K562 (cell line): ENCODE results near the gene FCGR3B. TPM values are rescaled to one million over a fixed set of nuclear protein-coding genes. Genes with fewer than 3 reads are reported as not detected.
"Not testable (repeated sequence)": the region's sequence is repeated elsewhere in the genome, so short reads cannot be mapped to it uniquely, and the experiment has no call there.

ENCODE experiments used
- ATAC-seq: fragments of 200-7000 bp; cut with Tn5 transposase; 3 replicates; pipeline ENCODE4 v1.9.1; 2020; ENCODE audit warnings: moderate library complexity
- BruUV-seq: library from RNA; stranded (reverse); fragments of 400-500 nt; replicated peaks from 2 replicates; lab custom pipeline; 2021; lab: Mats Ljungman, UMichigan
- CTCF ChIA-PET: fragments of 300-600 bp; formaldehyde crosslinking; extraction: SDS; loops from one replicate; lab custom pipeline; 2021; ENCODE audit warnings: low intra/inter-chr PET ratio; lab: Yijun Ruan, JAX
- POLR2A ChIA-PET: fragments of 300-600, 350-650 bp; sonication (Branson Sonifier 250); formaldehyde crosslinking; extraction: SDS; loops from one replicate; lab custom pipeline; 2021; ENCODE audit warnings: antibody characterized with exemption, inconsistent platforms; lab: Yijun Ruan, JAX
- DNase-seq, 4 experiments: peaks; one replicate each; pipeline versions ENCODE4 v3.0.0 to v3.0.0-alpha.2; 2011 to 2018; ENCODE audit warnings: low spot score in 3 of 4, mixed read lengths in 3 of 4; ENCODE audit errors: extremely low read depth in 1 of 4
- FAIRE-seq: peaks from 2 replicates; lab custom pipeline; 2011; peaks lifted over from hg19 to GRCh38; lab: Jason Lieb, UNC
- H2AFZ ChIP-seq: 2 replicates; pipeline ENCODE4 v1.6.0; 2011; ENCODE audit warnings: low read depth, low read length, control low read depth, inconsistent platforms
- H3K27ac ChIP-seq: fragments of 200-600 bp; 3 replicates; pipeline ENCODE4 v1.8.0; 2011; ENCODE audit warnings: low read depth, mild to moderate bottlenecking, control low read depth, inconsistent platforms, low read length, moderate library complexity, mixed read lengths; ENCODE audit errors: extremely low read depth
- H3K27me3 ChIP-seq, 2 experiments: fragments of 300-600 bp in 1 of 2; 2 replicates in 1 of 2; 3 replicates in 1 of 2; pipeline versions ENCODE4 v1.6.0 to v1.8.0; 2011; ENCODE audit warnings: inconsistent platforms in 2 of 2, low read length in 2 of 2, mild to moderate bottlenecking in 1 of 2, mixed read lengths in 1 of 2, moderate library complexity in 1 of 2; ENCODE audit not compliant: control insufficient read depth in 2 of 2, insufficient read depth in 2 of 2
- H3K36me3 ChIP-seq: fragments of 300-600 bp; 3 replicates; pipeline ENCODE4 v1.8.0; 2011; ENCODE audit warnings: mild to moderate bottlenecking, low read length, inconsistent platforms; ENCODE audit not compliant: control insufficient read depth, insufficient read depth
- H3K4me1 ChIP-seq, 2 experiments: fragments of 200-600 bp in 1 of 2; replicated peaks in 1 of 2; 2 replicates in 1 of 2; 3 replicates in 1 of 2; pipeline versions ENCODE4 v1.5.1 to v1.8.0; 2011; ENCODE audit warnings: inconsistent platforms in 2 of 2, low read length in 2 of 2, mild to moderate bottlenecking in 1 of 2, mixed read lengths in 1 of 2, moderate library complexity in 1 of 2; ENCODE audit not compliant: control insufficient read depth in 2 of 2, insufficient read depth in 2 of 2
- H3K4me2 ChIP-seq: 2 replicates; pipeline ENCODE4 v1.6.1; 2011; ENCODE audit warnings: low read length, control low read depth, inconsistent platforms, mixed read lengths; ENCODE audit not compliant: insufficient read depth
- H3K4me3 ChIP-seq: fragments of 200-600 bp; sonication (generic), shearing (Covaris generic); 2 replicates; pipeline ENCODE4 v1.5.1; 2016; ENCODE audit warnings: control low read depth, inconsistent platforms
- H3K79me2 ChIP-seq: fragments of 200-600 bp; 3 replicates; pipeline ENCODE4 v1.8.0; 2011; ENCODE audit warnings: low read length, inconsistent platforms; ENCODE audit not compliant: control insufficient read depth, insufficient read depth
- H3K9ac ChIP-seq, 2 experiments: 2 replicates each; pipeline versions ENCODE4 v1.6.0 to v1.6.1; 2011; ENCODE audit warnings: low read depth in 2 of 2, low read length in 2 of 2, control low read depth in 1 of 2, inconsistent platforms in 1 of 2, mild to moderate bottlenecking in 1 of 2, mixed read lengths in 1 of 2; ENCODE audit not compliant: insufficient read depth in 1 of 2
- H3K9me1 ChIP-seq: one replicate; pipeline ENCODE4 v1.6.0; 2011; ENCODE audit warnings: inconsistent platforms, mild to moderate bottlenecking, low read length, moderate library complexity; ENCODE audit not compliant: control insufficient read depth, insufficient read depth
- H3K9me3 ChIP-seq: replicated peaks from 2 replicates; pipeline ENCODE4 v1.5.1; 2011; ENCODE audit warnings: low read depth, low read length, inconsistent platforms; ENCODE audit not compliant: control insufficient read depth, insufficient read depth
- H4K20me1 ChIP-seq: replicated peaks from 2 replicates; pipeline ENCODE4 v1.6.1; 2011; ENCODE audit warnings: low read length, inconsistent platforms, mixed read lengths; ENCODE audit not compliant: control insufficient read depth, insufficient read depth
- FOXA3 ChIP-seq, 2 experiments: fragments of 450-650 bp in 1 of 2; sonication (generic) in 1 of 2; formaldehyde crosslinking; IDR thresholded peaks in 1 of 2; conservative IDR thresholded peaks in 1 of 2; 2 replicates each; pipeline versions ENCODE4 v1.4.0 to v1.8.0; 2020 to 2022; ENCODE audit warnings: mild to moderate bottlenecking in 2 of 2, missing genetic modification reagents in 1 of 2
- WGBS: fragments of 100-300 bp; shearing (Covaris generic); methylation state at CpG from one replicate; pipeline ENCODE4 v1.1.6; 2016; ENCODE audit warnings: low coverage, mixed read lengths; ENCODE audit not compliant: insufficient coverage; ENCODE audit errors: missing lambda C conversion rate; 5-methylcytosine and 5-hydroxymethylcytosine counted together
- in situ Hi-C: fragments of 300-500 bp; cut with MboI; formaldehyde crosslinking; loops from 4 replicates; pipeline ENCODE4 v1.15.0; 2018; ENCODE audit warnings: inconsistent platforms, mixed read lengths
- intact Hi-C: fragments of 100-400 bp; cut with micrococcal nuclease; formaldehyde crosslinking; loops from 2 replicates; pipeline ENCODE4 v1.14.2; 2022
- polyA plus RNA-seq, 8 experiments: library from polyadenylated mRNA; depleted of rRNA in 4 of 8; stranded (reverse) in 5 of 8; unstranded in 3 of 8; fragments of >200 nt; fragmentation: Nextera tagmentation in 2 of 8; fragmentation: Illumina TruSeq in 1 of 8; extraction: Ambion mirVana in 2 of 8; extraction: Trizol in 1 of 8; gene quantifications; 2 replicates each; pipeline versions ENCODE4 v1.2.1 to v1.2.3, GENCODE V29; 2011 to 2014; ENCODE audit warnings: inconsistent platforms in 1 of 8, missing spikeins in 1 of 8
- total RNA-seq, 7 experiments: library from RNA; depleted of rRNA in 6 of 7; stranded (reverse); fragments of >200 nt in 6 of 7; fragmentation: Illumina TruSeq in 2 of 7; extraction: Trizol in 2 of 7; gene quantifications; 2 replicates each; pipeline versions ENCODE4 v1.2.1 to v1.2.3, GENCODE V29; 2011 to 2021; ENCODE audit warnings: low replicate concordance in 1 of 7

FCGR3B gene
- total and polyA plus RNA-seq, 9 of the 15 experiments (the other 6 are each of a cell fraction or from before 2014, with no cell fraction given), result 0.18 to 1.1 (median 0.40) TPM

DNA sequence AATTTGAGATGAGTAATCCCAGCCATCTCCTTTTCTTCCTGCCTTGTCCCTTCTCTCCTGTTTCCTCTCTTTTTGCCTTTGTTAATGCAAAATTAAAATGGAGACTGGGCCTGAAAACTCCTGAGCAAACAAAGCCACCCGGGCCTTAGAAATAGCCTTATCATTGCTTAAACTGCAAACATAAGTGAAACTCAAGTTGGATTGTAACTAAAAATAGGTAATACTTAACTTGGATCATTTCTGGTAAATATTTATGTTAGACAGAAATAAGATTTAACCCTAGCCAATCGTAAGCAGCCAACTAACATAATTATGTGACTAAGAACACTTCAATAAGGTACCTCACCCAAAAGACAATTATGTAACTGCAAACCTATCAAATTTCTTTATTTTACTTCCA is 35.4 kb downstream of the FCGR3B start:
- POLR2A ChIA-PET, H3K27ac ChIP-seq, H3K36me3 ChIP-seq, H3K4me1 ChIP-seq, FAIRE-seq, H3K4me2 ChIP-seq, H3K27me3 ChIP-seq, in situ Hi-C loops, H4K20me1 ChIP-seq, H3K9me3 ChIP-seq, H3K9ac ChIP-seq, H3K79me2 ChIP-seq, H3K4me3 ChIP-seq, H3K9me1 ChIP-seq, CTCF ChIA-PET, intact Hi-C loops, ATAC-seq, BruUV-seq: not testable (repeated sequence)
- WGBS, result 33% methylated on average over 2 of the region's 2 CpGs
- H2AFZ ChIP-seq, result peak overlapping the region; percentile 68
- peak in 1 of 4 experiments; percentile 1 for DNase-seq

DNA sequence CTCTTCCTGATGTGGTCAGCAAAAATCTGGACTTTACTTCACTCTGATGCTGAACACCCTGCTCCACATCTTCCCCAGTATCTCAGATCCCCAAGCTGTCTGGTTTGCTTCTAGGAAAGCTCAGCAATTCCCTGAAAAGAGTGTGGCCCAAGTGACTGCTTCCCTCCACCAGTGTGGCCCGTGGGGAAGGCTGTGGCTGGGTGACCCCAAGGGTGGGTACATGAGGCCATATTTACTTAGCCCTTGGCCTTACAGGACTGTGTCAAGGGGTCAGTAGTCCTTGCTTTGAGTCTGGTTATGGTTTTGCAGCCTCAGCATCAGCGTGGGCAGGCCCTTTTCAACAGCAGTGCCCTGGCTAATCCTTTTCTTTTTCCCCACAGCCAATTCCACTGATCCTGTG is 35.8 kb downstream of the FCGR3B start:
- not testable (repeated sequence) for H3K36me3 ChIP-seq
- peak in 1 of 2 experiments; percentile 53; a peak in 1 of 4 replicates for TF ChIP-seq FOXA3 (CRISPR knock-in tag; conservative IDR thresholded peaks at IDR 0.05 in 1 of 2, IDR thresholded peaks at IDR 0.05 in 1 of 2)
- TF ChIP-seq, all 486 proteins: peak for 1; not testable (repeated sequence) for 485
- POLR2A ChIA-PET, H3K79me2 ChIP-seq, H3K27ac ChIP-seq, H3K4me1 ChIP-seq, H3K4me2 ChIP-seq, intact Hi-C loops, FAIRE-seq, H3K27me3 ChIP-seq, H4K20me1 ChIP-seq, in situ Hi-C loops, CTCF ChIA-PET, H3K9me1 ChIP-seq, H3K9me3 ChIP-seq, H3K9ac ChIP-seq, BruUV-seq, H3K4me3 ChIP-seq: not testable (repeated sequence)
- peak overlapping the region; percentile 68 for H2AFZ ChIP-seq
- 9% methylated on average over 1 of the region's 2 CpGs for WGBS
- ATAC-seq (peak; percentile 52), DNase-seq (peak in 1 of 4 experiments; percentile 15)

DNA sequence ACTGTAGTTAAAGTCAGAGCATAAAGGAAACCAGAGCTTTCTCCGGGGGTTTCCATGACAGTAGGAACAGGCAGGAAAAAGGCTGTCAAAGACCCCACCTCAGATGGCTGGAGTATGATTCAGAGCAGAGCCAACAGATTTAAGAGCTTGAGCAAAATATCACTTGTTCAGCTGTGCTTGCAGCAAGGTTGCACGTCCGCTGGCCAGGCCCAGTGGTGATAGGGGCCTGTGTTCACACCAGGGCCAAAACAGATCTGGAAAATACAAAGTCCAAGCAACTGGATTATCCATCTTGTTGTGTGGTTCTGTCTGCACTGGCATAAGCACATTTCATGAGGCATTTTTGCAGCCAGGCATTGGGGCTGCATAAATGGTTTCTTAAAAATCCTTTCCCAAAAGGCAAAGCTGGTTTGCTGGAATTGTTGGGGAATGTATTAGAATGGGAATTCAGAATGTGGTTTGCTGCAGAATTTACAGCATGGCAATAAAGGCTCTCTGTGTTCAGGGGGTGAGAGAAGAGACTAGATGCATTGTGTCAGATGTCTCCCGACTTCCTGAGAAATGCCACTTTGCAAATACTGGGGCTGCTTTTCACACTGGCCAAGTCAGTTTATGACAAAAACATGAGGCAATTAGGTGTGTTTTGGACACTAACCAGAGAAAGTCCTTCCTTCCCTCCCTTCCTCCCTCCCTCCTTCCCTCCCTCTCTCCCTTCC is 36.5 kb downstream of the FCGR3B start:
- BruUV-seq, intact Hi-C loops, H3K36me3 ChIP-seq, FAIRE-seq, H3K27ac ChIP-seq, DNase-seq, H3K79me2 ChIP-seq, H3K9me3 ChIP-seq, H3K4me3 ChIP-seq, H3K4me2 ChIP-seq, H3K9ac ChIP-seq, H4K20me1 ChIP-seq, H3K4me1 ChIP-seq, H2AFZ ChIP-seq, H3K9me1 ChIP-seq, H3K27me3 ChIP-seq: not testable (repeated sequence)
- ATAC-seq, result peak; percentile 5; the same call in 1 of the 3 replicates
- POLR2A ChIA-PET, result interaction anchor here (0.6 kb wide), 1 partner anchor 197 kb away, joined by 3 read pairs; no protein-coding TSS in a partner anchor
- in situ Hi-C loops, result loop anchor here (5.0 kb wide), 1 partner anchor 78 kb away; no protein-coding TSS in a partner anchor
- CTCF ChIA-PET, result interaction anchor here (0.7 kb wide), 1 partner anchor 146 kb away, joined by 3 read pairs; no protein-coding TSS in a partner anchor
- 45% methylated on average over 2 of the region's 4 CpGs for WGBS
